Measurements from ENCODE around the gene DZIP1.

The DZIP1 gene

DNA sequence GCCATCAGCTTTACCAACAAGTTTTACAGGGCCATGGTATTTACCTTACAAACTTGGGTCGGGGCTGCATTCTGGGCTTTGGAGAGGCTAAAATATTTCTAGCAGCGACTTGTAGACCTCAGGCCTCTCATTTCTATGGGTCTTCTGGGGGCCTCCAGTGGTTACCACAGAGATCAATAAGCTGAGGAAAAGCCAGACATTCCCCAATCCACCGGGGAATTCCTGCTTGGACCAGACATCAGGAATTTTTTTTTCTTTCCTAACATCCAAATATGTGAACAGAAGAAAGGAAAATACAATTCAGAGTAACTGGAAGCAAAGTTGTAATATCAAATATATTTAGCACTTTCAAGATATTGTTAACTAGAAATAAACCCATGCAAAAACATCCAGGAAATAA, 1.5 kb downstream of the DZIP1 start:
- no peak for DNase-seq (ENCODE audit: low read depth in 2 of 2)

DNA sequence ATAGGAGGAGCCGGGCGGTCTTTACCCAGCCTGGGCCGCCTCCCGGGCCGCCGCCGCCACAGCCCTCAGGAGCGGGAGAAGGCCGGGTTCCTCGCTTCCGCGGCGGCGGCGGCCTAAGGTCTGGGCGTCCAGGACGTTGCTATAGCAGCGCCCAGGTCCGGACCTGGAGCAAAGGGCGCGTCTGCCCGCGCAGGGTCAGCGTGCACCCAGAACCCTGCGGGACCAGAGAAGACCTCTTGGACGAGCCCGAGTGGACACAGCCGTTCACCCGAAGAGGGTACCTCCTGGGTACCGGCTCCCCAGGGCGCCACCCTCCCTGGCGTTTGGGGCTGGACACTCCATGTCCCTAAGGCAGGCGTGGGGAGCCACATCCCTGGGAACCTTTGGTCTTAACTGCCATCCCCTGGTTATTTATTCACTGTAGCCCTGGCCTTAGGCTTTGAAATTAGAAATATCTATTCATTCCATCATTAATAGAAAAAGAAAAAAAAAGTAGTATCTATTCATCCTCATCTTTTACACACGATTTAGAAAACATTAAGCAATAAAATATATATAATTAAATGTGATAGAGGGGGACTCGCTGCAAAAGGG, 2.4 kb downstream of the DZIP1 start:
- no peak for DNase-seq (ENCODE audit: low read depth in 2 of 2)

DNA sequence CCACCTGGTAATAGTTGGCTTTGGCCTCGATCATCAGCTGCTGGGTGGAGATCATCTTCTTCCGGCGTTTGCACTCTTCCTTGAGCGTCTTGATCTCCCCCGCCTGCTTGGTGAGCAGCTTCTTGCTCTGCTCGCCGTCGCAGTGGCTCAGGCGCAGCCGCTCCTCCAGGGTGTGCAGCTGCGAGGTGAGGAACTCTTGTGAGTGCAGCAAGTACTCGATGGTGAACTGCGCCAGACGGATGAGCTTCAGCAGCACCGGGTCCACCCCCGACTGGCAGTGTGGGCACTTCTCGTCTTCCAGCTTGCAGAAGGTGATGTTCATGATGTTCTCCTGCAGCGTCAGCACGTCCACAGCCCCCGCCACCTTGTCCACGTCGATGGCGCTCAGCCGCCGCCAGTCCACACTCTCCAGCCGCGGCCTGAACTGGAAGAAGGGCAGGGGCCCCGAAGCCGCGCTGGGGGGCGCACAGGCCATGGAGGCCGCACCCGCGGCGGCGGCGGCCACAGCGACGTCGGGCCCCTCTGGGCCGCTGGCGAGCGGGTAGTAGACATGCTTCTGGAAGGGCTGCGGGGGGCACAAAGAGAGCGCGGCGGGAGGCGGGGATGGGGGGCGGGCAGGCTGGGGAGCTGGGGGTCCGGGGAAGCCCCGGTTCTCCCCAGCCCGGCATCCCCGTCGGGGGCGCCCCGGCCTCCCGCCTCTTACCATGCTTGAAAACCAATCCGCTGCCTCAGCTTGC, 3.0 kb downstream of the DZIP1 start:
- no peak for DNase-seq (ENCODE audit: low read depth in 2 of 2)

- no peak for DNase-seq (ENCODE audit: low read depth in 2 of 2)
These were observed 7.7 kb downstream of the DZIP1 start for GRCh38 chr13:95636853-95637252.

DNA sequence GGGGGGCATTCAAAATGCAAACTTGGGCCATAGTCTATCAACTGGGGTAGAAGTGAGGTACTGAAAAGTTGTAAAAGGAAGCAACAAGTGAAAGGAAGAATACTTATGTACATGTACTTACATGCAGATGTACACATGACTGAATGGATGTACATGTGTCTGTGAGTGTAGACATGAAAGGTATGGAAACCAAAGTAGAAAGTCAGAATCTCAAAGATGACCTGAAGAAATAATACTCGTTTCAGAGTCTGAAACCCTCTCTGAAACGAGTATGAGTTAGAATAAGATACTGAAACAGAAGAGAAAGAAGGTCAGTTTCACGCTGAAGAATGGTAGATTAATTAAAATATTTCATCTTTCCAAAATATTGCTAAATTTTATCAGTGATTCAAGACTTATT, 13.9 kb downstream of the DZIP1 start:
- DNase-seq (ENCODE audit: low read depth in 2 of 2): no peak

- DNase-seq (ENCODE audit: low read depth in 2 of 2): no peak
These were observed 15.4 kb downstream of the DZIP1 start for GRCh38 chr13:95629071-95629470.

DNA sequence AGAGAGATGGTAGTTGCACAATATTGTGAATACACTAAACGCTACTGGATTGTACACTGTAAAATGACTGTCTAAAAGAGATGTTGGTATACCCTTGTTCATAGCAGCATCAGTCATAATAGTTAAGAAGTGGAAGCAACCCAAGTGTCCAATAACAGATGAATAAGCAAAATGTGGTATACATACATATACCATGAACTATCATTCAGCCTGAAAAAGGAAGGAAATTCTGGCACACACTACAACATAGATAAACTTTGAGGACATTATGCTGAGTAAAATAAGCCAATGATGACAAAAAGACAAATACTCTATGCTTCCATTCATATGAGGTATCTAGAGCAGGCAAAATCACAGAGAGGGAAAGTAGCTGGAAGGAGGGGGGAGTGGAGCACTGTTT, 16.0 kb downstream of the DZIP1 start:
- no peak for DNase-seq (ENCODE audit: low read depth in 2 of 2)

GRCh38 chr13:95627590-95627989, 16.9 kb downstream of the DZIP1 start:
- no peak for DNase-seq (ENCODE audit: low read depth in 2 of 2)

- DNase-seq (ENCODE audit: low read depth in 2 of 2): no peak
These were observed 17.7 kb downstream of the DZIP1 start for GRCh38 chr13:95626768-95627167.

DNA sequence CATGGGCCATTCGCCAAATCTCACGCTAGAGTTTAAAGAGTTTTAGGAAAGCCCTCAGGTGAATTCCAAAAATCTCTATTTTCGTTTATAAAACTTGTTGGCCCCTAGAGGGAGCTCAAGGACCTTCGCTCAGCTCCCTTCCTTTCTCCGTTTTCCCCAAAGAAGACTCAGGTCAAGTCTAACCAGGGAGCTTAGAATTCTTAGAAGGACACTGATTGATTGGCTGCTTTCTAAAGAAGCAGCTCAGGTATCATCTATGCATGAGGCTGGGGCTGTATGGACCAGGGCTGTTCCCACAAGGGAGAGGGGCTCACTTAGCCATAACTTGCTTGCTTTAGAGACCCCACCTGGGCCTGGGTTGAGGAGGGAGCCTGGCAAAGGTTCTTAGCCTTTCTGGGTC, 20.5 kb downstream of the DZIP1 start:
- no peak for DNase-seq (ENCODE audit: low read depth in 2 of 2)

DNA sequence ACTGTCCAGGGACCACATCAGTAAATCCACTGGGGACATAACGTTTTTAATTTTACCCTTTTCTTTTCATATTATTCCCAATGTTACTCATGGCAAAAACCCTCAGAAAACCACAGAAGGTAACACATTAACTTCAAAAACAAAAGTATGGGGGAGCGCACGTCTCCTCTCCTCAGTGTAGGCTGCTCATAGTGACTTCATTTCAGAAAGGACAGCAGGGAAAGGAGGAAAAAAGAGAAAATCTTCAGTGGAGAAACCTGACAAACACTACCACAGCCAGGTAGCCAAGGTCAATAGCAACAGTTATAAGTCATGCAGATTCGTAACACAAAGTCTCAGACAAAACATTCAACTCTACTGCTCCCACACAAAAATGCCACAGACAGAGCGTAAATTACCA, 21.4 kb downstream of the DZIP1 start:
- DNase-seq (ENCODE audit: low read depth in 2 of 2): no peak

DNA sequence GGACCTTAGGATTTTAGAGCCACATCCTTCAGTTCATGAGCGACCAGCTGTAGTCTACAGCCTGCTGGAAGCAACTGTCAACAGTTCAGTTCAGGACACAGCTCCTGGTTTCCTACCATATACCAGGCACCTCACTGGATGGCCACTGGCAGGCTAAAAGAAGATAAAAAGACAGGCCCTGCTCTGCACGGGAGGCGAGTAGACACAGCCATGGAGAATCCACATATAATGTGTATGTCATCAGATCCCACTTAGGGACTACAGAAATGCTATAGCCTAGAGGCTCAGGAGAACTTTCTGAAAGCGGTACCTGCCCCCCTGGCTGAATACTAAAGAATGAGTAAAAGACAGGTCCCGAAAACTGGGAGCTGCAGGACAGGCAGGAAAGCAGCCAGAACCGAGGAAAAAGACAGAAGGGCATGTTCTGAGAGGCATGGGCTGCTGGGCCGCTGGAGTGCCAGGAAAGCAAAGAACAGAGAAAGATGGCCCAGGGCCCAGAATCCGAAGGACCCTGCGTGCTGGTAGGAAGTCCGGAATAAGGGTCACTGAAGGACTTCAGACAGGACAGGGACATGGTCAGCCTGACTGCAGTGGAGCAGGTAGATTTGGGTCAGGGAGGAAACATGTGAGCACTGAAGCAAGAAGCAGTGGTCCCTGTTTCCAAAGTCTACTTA, 23.5 kb downstream of the DZIP1 start:
- no peak for DNase-seq (ENCODE audit: low read depth in 2 of 2)

GRCh38 chr13:95620030-95620824, 24.3 kb downstream of the DZIP1 start:
- DNase-seq (ENCODE audit: low read depth in 2 of 2): no peak

- DNase-seq (ENCODE audit: low read depth in 2 of 2): no peak
These were observed 29.0 kb downstream of the DZIP1 start for GRCh38 chr13:95615539-95615938.

DNA sequence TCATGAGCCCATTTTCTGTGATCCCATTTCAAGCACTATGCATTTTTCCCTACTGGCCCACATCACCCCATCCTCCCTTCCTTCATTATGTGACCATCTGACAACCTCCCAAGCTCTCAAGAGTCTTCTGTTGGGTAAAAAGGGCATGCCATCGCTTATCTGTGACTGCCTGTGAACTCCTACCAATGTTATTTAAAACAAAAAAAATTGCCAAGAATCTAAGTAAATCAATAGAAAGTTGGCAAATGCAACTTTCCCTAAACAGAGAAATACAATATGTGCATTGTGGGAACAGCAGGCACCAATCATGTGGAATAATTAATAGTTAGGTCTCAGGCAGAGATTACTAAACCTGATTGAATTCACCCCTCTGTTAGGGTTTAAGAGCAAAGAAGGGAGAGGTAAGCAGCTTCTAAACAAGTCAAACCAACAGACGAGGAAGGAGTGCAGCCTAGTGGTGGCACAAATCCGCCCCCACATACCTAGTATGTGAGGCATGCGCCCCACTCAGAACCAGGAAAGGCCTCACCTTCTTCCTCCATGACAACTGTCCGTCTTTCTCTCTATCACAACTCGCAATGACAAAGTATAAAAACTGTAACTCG, 29.8 kb downstream of the DZIP1 start:
- DNase-seq (ENCODE audit: low read depth in 2 of 2): no peak

GRCh38 chr13:95608640-95609323, 35.7 kb downstream of the DZIP1 start:
- no peak for DNase-seq (ENCODE audit: low read depth in 2 of 2)

DNA sequence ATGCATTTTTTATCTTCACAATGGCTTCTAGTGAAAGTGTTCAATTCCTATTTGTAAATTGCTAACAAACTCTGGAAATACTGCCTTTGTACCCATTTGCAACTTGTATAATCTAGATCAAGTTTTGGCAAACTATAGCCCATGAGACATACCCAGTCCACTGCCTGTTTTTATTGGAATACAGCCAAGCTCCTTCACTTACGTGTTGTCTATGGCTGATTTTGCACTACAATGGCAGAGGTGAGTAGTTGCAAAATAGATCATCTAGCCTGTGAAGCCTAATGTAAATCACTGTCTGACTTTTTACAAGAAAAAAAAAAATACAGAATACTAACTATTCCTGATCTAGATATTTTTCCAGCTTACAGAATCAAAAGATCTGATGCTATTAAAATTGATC, 37.1 kb downstream of the DZIP1 start:
- no peak for DNase-seq (ENCODE audit: low read depth in 2 of 2)

GRCh38 chr13:95605448-95606125, 38.9 kb downstream of the DZIP1 start:
- DNase-seq (ENCODE audit: low read depth in 2 of 2): no peak

GRCh38 chr13:95604556-95604915, 40.0 kb downstream of the DZIP1 start:
- DNase-seq (ENCODE audit: low read depth in 2 of 2): no peak

DNA sequence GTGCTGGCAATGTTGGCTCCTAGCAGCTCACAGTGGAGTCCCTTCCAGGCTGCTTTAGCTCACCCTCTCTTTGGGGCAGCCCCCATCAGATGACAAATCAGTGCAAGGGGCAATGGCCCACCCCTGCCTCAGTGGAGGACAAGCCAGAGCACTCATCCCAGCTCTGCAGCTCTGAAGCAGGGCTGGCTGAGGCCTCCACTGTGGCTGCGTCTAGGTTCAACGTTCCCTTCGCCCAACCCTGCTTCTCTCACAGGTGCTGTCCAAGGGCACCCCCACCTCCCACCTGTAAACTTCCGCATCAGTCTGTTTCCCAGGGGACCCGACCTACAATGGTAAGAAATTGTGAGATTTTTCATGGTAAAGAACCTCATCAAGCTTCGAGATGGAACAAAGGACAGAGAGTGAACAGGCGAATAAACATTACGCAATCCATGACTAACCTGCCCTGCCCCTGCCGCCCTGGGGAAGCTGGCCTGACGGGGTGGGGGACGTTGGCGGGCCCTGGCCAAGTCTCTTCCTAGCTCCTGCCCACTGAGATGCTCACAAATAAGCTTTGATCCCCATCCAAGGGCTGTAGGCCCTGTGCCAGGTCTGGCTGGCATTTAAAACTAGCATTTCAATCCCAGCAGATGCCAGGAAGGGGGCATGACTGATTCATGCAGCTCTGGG, 40.5 kb downstream of the DZIP1 start:
- DNase-seq (ENCODE audit: low read depth in 2 of 2): no peak

Measured in stimulated activated CD8-positive, alpha-beta memory T cell treated with anti-CD3 and anti-CD28 coated beads, Interleukin-15, amount 100 ng/mL, for 48 hours (primary cell).